Measurements from ENCODE around the gene GGT6.

Gene GGT6

GRCh38 chr17:4604111-4604644, 43.8 kb upstream of the GGT6 start:
- H3K27ac ChIP-seq = no peak overlapping the region
- H3K4me3 ChIP-seq = no peak overlapping the region
- TF ChIP-seq, protein P1, sequence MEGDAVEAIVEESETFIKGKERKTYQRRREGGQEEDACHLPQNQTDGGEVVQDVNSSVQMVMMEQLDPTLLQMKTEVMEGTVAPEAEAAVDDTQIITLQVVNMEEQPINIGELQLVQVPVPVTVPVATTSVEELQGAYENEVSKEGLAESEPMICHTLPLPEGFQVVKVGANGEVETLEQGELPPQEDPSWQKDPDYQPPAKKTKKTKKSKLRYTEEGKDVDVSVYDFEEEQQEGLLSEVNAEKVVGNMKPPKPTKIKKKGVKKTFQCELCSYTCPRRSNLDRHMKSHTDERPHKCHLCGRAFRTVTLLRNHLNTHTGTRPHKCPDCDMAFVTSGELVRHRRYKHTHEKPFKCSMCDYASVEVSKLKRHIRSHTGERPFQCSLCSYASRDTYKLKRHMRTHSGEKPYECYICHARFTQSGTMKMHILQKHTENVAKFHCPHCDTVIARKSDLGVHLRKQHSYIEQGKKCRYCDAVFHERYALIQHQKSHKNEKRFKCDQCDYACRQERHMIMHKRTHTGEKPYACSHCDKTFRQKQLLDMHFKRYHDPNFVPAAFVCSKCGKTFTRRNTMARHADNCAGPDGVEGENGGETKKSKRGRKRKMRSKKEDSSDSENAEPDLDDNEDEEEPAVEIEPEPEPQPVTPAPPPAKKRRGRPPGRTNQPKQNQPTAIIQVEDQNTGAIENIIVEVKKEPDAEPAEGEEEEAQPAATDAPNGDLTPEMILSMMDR (IDR thresholded peaks at IDR 0.05) = no peak
- no peak for DNase-seq (ENCODE audit: low spot score)

DNA sequence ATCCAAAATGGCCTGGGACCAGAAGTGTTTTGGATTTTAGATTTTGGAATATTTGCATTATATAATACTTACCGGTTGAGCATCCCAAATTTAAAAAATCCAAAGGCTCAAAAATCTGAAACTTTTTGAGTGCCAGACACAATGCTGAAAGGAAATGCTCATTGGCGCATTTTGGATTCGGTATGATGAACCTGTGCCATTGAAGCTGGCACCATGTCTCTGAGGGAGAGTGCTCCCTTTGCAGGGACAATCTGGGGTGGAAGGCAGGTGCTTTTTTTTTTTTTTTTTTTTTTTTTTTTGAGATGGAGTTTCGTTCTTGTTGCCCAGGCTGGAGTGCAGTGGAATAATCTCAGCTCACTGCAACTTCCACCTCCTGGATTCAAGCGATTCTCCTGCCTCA, 41.7 kb upstream of the GGT6 start:
- no peak overlapping the region for H3K4me3 ChIP-seq
- no peak for DNase-seq (ENCODE audit: low spot score)
- TF ChIP-seq, protein P1 (IDR thresholded peaks at IDR 0.05) = no peak

GRCh38 chr17:4601326-4601725, 40.9 kb upstream of the GGT6 start:
- Histone ChIP-seq H3K4me3 (no peak overlapping the region), H3K27ac (no peak overlapping the region)
- DNase-seq (ENCODE audit: low spot score) = no peak
- TF ChIP-seq, protein P1 (IDR thresholded peaks at IDR 0.05) = no peak

More for the DNA sequence above, 41.7 kb upstream of the GGT6 start:
- no peak overlapping the region for H3K27ac ChIP-seq

DNA sequence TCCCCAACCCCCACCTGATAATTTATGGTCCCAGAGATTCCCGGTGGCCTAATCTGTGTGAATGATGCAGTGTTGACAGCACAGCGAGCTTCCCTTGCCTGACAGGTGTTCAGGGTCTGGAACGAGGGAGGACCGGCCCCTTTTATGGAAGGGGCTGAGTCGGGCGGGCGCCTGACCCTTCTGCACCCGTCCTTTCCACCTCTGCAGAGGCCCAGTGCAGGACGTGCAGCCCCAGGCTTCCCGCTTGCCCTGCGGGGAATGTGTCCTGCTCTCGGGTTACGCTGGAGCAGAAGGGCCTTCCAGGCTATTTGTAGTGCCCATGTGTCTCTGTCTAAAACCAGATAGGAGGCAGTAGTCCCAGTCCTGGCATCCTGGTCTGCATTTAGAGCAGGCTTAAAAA, 40.2 kb upstream of the GGT6 start:
- no peak overlapping the region for H3K27ac ChIP-seq

GRCh38 chr17:4599505-4600281, 39.3 kb upstream of the GGT6 start:
- TF ChIP-seq, protein P1 (IDR thresholded peaks at IDR 0.05) = no peak
- no peak for DNase-seq (ENCODE audit: low spot score)
- H3K4me3 ChIP-seq = peak overlapping the region; percentile 28
- peak overlapping the region in 1 of 2 donors; percentile 78 for H3K27ac ChIP-seq

More for the DNA sequence above, 40.2 kb upstream of the GGT6 start:
- no peak overlapping the region for H3K4me3 ChIP-seq
- DNase-seq (ENCODE audit: low spot score) = no peak
- TF ChIP-seq, protein P1 (IDR thresholded peaks at IDR 0.05) = no peak

DNA sequence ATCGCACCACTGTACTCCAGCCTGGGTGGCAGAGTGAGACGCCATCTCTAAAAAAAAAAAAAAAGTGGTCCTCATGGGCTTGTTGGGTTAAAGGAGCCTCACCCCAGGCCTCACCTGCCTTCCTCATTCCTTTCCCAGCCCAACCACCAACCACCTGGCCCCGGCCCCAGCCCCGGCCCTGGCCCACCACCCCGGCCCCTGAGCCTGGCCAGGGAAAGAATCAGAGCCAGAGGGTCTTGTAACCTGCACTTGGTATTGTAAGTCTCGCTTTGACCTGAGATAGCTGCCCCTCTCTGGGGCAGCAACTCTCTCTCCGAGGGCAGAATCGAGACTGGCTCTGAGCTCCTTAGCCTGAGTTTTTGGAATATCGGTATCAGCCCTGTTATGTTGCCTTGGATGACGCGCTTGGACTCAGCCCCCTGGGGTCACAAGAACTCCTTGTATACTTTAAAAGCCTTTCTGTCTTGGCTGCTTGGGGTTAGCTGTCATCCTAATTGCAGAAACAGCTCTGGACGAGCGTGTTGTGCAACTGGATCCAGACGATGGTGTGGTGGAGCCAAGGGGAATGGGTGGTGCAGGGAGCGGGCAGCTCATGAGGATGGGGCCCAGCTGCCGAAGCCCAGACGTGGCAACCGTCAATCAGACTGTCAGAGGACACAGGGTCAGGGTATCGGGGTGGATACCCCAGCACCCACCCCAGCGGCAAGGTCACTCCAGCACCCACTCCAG, 38.6 kb upstream of the GGT6 start:
- H3K4me3 ChIP-seq = peak overlapping the region; percentile 28
- TF ChIP-seq, protein P1 (IDR thresholded peaks at IDR 0.05) = no peak
- no peak for DNase-seq (ENCODE audit: low spot score)
- H3K27ac ChIP-seq = peak overlapping the region in 1 of 2 donors; percentile 78
